Chondrocyte (in vitro differentiated cells): ENCODE results near the gene MAMSTR. TPM values are rescaled to one million over a fixed set of nuclear protein-coding genes. Genes with fewer than 3 reads are reported as not detected.
A peak's percentile ranks its signal among the peaks of the same experiment; 100 is the strongest.

Experiments used
- DNase-seq: peaks from one replicate; pipeline ENCODE4 v3.0.0; 2021; ENCODE audit warnings: mixed read lengths, low spot score
- H3K27ac Mint-ChIP-seq: one replicate; pipeline ENCODE4 v1.8.0; 2021; ENCODE audit warnings: mild to moderate bottlenecking, moderate library complexity, mixed read lengths; ENCODE audit not compliant: unreplicated experiment
- H3K27me3 Mint-ChIP-seq: 2 replicates; pipeline ENCODE4 v1.8.0; 2021; ENCODE audit warnings: low read depth, mixed read lengths
- H3K36me3 Mint-ChIP-seq: 2 replicates; pipeline ENCODE4 v1.8.0; 2021; ENCODE audit warnings: low read depth, mixed read lengths
- H3K4me1 Mint-ChIP-seq: 2 replicates; pipeline ENCODE4 v1.8.0; 2021; ENCODE audit warnings: low read depth, mild to moderate bottlenecking, mixed read lengths
- H3K4me3 Mint-ChIP-seq: one replicate; pipeline ENCODE4 v1.8.0; 2021; ENCODE audit warnings: mild to moderate bottlenecking, moderate library complexity, mixed read lengths; ENCODE audit not compliant: unreplicated experiment
- H3K9me3 Mint-ChIP-seq: 2 replicates; pipeline ENCODE4 v1.8.0; 2021; ENCODE audit warnings: low read depth, mixed read lengths
- total RNA-seq: library from RNA; stranded (reverse); gene quantifications from 3 replicates; pipeline ENCODE4 v1.2.1, GENCODE V29; 2021
- TF ChIP-seq, protein P1 (sequence below): fragments of 200-600 bp; sonication (generic); IDR thresholded peaks from 2 replicates; pipeline ENCODE4 v1.5.0; 2021; ENCODE audit warnings: antibody characterized with exemption, mild to moderate bottlenecking, moderate library complexity

Gene MAMSTR
- total RNA-seq, 1 donor from 2014 or later, result 1.7 TPM

- no peak overlapping the region for H3K4me3 Mint-ChIP-seq
- peaks cover 4% of the 10 kb centered on the region for H3K27me3 Mint-ChIP-seq
- H3K27ac Mint-ChIP-seq, result no peak overlapping the region
- H3K9me3 Mint-ChIP-seq, result no peaks in the 10 kb centered on the region
- TF ChIP-seq, protein P1, sequence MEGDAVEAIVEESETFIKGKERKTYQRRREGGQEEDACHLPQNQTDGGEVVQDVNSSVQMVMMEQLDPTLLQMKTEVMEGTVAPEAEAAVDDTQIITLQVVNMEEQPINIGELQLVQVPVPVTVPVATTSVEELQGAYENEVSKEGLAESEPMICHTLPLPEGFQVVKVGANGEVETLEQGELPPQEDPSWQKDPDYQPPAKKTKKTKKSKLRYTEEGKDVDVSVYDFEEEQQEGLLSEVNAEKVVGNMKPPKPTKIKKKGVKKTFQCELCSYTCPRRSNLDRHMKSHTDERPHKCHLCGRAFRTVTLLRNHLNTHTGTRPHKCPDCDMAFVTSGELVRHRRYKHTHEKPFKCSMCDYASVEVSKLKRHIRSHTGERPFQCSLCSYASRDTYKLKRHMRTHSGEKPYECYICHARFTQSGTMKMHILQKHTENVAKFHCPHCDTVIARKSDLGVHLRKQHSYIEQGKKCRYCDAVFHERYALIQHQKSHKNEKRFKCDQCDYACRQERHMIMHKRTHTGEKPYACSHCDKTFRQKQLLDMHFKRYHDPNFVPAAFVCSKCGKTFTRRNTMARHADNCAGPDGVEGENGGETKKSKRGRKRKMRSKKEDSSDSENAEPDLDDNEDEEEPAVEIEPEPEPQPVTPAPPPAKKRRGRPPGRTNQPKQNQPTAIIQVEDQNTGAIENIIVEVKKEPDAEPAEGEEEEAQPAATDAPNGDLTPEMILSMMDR, result no peak
- H3K4me1 Mint-ChIP-seq, result peaks cover 13% of the 10 kb centered on the region
- no peaks in the 10 kb centered on the region for H3K36me3 Mint-ChIP-seq
- no peak for DNase-seq
These were observed 30.8 kb upstream of the MAMSTR start for GRCh38 chr19:48750351-48750750.

DNA sequence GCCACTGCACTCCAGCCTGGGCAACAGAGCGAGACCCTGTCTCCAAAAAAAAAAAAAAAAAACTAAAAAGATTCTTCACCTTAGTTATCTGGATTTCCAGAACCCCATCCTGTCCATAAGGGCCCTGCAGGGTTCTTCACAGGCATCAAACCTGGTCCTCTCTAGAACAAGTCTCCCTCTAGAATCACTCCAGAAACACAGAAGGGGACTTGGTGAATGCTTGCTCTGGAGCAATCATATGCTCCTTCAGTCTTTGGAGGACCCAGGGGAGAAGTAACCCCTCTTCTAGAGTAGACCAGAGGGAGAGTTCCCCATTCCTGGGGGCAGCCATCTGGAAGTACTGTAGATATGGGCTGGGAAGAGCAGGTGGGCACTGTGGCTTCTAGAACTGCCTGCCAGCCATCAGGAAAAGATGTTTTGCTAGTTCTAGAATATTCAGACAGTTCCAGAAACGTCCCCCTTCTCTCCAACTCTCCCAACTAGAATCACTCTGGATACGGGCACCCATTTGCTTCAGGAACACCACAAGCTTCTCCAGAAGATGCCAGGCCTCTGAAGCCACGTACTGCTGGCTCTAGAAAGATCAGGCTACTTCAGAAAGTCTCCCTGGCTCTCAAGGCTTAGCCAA is 30.2 kb upstream of the MAMSTR start:
- no peak for DNase-seq
- Mint-ChIP-seq H3K27ac (no peak overlapping the region), H3K36me3 (no peaks in the 10 kb centered on the region), H3K9me3 (no peaks in the 10 kb centered on the region), H3K4me1 (peaks cover 13% of the 10 kb centered on the region), H3K4me3 (no peak overlapping the region), H3K27me3 (peaks cover 4% of the 10 kb centered on the region)
- TF ChIP-seq, protein P1, result no peak

DNA sequence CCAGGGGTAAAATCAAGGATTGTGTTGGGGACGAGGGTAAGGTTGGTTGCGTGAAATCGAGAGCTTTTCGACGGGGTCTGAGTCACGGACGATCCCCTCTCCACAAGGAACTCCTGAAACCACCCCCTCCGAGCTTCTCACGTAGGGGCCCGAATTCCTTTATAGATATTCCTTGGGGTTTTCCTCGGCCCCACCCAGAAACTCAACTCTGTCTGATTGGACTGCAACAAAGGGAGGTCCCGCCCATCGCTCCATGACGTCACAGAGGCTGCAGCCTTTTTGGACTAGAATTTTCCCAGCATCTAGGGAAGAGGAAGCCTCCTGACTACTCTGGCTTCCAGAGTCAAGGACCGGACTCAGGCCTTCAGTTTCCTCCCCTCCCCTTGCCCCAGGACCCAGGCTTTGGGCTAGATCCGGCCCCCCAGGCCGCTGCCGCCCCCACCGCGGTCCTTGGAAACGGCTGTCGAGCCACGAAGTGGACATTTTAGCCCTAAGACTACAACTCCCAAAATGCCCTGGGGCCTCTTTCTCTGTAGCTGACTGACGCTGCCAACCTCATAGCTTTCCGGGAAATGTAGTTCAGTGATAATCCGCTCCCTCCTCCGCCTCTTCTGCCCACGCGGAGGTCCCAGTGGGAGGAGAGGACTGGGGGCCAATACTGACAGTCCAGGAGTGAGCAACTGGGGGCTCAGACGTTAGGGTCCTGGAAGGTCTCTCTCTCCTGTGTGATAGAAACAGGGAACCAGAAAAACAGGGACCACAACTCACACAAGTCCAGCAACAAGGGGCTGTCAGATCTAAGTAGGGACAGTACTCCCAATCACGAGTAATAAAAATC is 27.4 kb upstream of the MAMSTR start, which contains the start of gene IZUMO1:
Gene IZUMO1 (minus strand): TSS at position 172 of the 838 bp plus-strand sequence. CDS start 1,050 bp downstream, outside the sequence.
- Mint-ChIP-seq H3K36me3 (no peaks in the 10 kb centered on the region), H3K27ac (peak within 1 kb of the TSS; percentile 89), H3K9me3 (no peaks in the 10 kb centered on the region), H3K4me3 (peak within 1 kb of the TSS; percentile 68), H3K27me3 (no peaks in the 10 kb centered on the region), H3K4me1 (peaks cover 5% of the 10 kb centered on the region)
- no peak for DNase-seq
- TF ChIP-seq, protein P1, result no peak

DNA sequence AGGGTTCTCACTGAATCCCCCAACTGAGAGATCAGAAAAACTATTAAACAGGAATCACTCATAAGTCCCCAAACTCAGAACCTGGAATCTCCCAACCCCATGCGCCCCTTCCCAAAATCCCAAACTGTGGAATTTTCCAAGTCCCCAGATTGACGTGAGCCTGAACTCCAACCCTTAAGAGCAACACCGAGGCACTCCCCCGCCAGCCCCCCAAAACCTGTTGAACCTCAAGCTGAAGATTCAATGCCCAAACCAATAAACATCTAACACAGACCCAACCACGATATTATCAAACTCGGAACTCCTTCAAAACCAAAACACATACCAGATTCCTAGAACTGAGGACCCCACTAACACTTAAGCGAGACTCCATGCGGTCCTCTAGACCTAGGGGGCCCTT is 26.6 kb upstream of the MAMSTR start:
- Mint-ChIP-seq H3K4me3 (no peak overlapping the region), H3K27ac (peak overlapping the region; percentile 27), H3K36me3 (no peaks in the 10 kb centered on the region), H3K9me3 (no peaks in the 10 kb centered on the region), H3K4me1 (peaks cover 2% of the 10 kb centered on the region), H3K27me3 (no peaks in the 10 kb centered on the region)
- TF ChIP-seq, protein P1, result no peak
- no peak for DNase-seq

- Mint-ChIP-seq H3K4me1 (peaks cover 2% of the 10 kb centered on the region), H3K27me3 (no peaks in the 10 kb centered on the region), H3K4me3 (no peak overlapping the region), H3K9me3 (no peaks in the 10 kb centered on the region), H3K27ac (no peak overlapping the region), H3K36me3 (no peaks in the 10 kb centered on the region)
- TF ChIP-seq, protein P1, result no peak
- DNase-seq, result no peak
These were observed 25.9 kb upstream of the MAMSTR start for GRCh38 chr19:48745208-48745995.
